ENCODE measurements around the gene RBFOX1.

The RBFOX1 gene

DNA sequence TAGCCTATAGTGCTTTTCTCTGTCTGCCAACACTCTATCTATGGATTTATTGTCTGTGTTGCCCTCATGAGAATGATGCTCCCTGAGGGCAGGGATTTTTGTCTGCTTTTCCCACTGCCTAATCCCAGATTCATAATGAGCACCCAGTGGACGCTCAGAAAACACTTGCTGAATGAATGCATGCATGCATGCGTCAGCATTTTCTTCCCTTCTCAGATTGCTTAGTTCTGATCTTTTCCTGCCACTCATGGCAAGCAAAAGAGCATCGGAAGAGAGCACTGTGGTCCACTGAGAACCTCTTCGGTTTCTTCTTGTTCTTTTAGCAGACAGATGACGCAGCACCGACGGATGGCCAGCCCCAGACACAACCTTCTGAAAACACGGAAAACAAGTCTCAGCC is 246.8 kb downstream of the RBFOX1 start:
- DNase-seq (ENCODE audit: low read depth in 2 of 2), result no peak
- TF ChIP-seq, protein P1, sequence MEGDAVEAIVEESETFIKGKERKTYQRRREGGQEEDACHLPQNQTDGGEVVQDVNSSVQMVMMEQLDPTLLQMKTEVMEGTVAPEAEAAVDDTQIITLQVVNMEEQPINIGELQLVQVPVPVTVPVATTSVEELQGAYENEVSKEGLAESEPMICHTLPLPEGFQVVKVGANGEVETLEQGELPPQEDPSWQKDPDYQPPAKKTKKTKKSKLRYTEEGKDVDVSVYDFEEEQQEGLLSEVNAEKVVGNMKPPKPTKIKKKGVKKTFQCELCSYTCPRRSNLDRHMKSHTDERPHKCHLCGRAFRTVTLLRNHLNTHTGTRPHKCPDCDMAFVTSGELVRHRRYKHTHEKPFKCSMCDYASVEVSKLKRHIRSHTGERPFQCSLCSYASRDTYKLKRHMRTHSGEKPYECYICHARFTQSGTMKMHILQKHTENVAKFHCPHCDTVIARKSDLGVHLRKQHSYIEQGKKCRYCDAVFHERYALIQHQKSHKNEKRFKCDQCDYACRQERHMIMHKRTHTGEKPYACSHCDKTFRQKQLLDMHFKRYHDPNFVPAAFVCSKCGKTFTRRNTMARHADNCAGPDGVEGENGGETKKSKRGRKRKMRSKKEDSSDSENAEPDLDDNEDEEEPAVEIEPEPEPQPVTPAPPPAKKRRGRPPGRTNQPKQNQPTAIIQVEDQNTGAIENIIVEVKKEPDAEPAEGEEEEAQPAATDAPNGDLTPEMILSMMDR (IDR thresholded peaks at IDR 0.05; ENCODE audit: low read depth, low read length), result no peak
- no peak overlapping the region for H3K4me3 ChIP-seq (replicated peaks in 1 of 2; ENCODE audit: low read depth in 2 of 2, low read length in 2 of 2)

- TF ChIP-seq, protein P1 (IDR thresholded peaks at IDR 0.05; ENCODE audit: low read depth, low read length), result no peak
- no peak overlapping the region for H3K4me3 ChIP-seq (replicated peaks in 1 of 2; ENCODE audit: low read depth in 2 of 2, low read length in 2 of 2)
- DNase-seq (ENCODE audit: low read depth in 2 of 2), result no peak
Observed at GRCh38 chr16:7581175-7581574, 248.5 kb downstream of the RBFOX1 start.

- TF ChIP-seq, protein P1 (IDR thresholded peaks at IDR 0.05; ENCODE audit: low read depth, low read length), result no peak
- H3K4me3 ChIP-seq (replicated peaks in 1 of 2; ENCODE audit: low read depth in 2 of 2, low read length in 2 of 2), result no peak overlapping the region
- DNase-seq (ENCODE audit: low read depth in 2 of 2), result no peak
Observed at GRCh38 chr16:7583396-7583795, 250.8 kb downstream of the RBFOX1 start.

- H3K4me3 ChIP-seq (replicated peaks in 1 of 2; ENCODE audit: low read depth in 2 of 2, low read length in 2 of 2), result no peak overlapping the region
- no peak for DNase-seq (ENCODE audit: low read depth in 2 of 2)
- TF ChIP-seq, protein P1 (IDR thresholded peaks at IDR 0.05; ENCODE audit: low read depth, low read length), result no peak
Observed at GRCh38 chr16:7584561-7584960, 251.9 kb downstream of the RBFOX1 start.

- DNase-seq (ENCODE audit: low read depth in 2 of 2), result no peak
- TF ChIP-seq, protein P1 (IDR thresholded peaks at IDR 0.05; ENCODE audit: low read depth, low read length), result no peak
- no peak overlapping the region for H3K4me3 ChIP-seq (replicated peaks in 1 of 2; ENCODE audit: low read depth in 2 of 2, low read length in 2 of 2)
Observed at GRCh38 chr16:7585705-7586104, 253.1 kb downstream of the RBFOX1 start.

- no peak for DNase-seq (ENCODE audit: low read depth in 2 of 2)
- TF ChIP-seq, protein P1 (IDR thresholded peaks at IDR 0.05; ENCODE audit: low read depth, low read length), result no peak
- H3K4me3 ChIP-seq (replicated peaks in 1 of 2; ENCODE audit: low read depth in 2 of 2, low read length in 2 of 2), result no peak overlapping the region
Observed at GRCh38 chr16:7590934-7591333, 258.3 kb downstream of the RBFOX1 start.

- DNase-seq (ENCODE audit: low read depth in 2 of 2), result no peak
- H3K4me3 ChIP-seq (replicated peaks in 1 of 2; ENCODE audit: low read depth in 2 of 2, low read length in 2 of 2), result no peak overlapping the region
- TF ChIP-seq, protein P1 (IDR thresholded peaks at IDR 0.05; ENCODE audit: low read depth, low read length), result no peak
Observed at GRCh38 chr16:7596308-7596707, 263.7 kb downstream of the RBFOX1 start.
